Measurements from ENCODE around the gene CCL3.

DNA sequence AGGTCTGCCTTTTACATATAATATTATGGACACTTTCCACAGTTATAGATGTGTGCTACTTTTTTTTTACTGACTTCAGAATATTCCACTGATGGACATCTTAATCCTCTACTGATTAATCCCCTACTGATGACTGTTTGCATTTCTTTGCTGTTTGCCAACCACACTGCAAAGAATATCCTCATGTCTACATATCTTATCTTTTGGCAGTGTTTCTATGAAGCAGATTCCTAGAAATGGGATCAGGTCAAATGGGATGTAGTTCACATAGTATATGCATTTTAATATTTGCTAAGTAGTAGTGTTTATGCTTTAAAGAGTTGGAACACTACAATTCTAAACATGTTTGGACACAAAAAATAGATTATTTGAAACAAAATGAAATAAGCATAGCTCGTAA lies 3.2 kb downstream of the CCL3 start:
- TF ChIP-seq, protein P1, sequence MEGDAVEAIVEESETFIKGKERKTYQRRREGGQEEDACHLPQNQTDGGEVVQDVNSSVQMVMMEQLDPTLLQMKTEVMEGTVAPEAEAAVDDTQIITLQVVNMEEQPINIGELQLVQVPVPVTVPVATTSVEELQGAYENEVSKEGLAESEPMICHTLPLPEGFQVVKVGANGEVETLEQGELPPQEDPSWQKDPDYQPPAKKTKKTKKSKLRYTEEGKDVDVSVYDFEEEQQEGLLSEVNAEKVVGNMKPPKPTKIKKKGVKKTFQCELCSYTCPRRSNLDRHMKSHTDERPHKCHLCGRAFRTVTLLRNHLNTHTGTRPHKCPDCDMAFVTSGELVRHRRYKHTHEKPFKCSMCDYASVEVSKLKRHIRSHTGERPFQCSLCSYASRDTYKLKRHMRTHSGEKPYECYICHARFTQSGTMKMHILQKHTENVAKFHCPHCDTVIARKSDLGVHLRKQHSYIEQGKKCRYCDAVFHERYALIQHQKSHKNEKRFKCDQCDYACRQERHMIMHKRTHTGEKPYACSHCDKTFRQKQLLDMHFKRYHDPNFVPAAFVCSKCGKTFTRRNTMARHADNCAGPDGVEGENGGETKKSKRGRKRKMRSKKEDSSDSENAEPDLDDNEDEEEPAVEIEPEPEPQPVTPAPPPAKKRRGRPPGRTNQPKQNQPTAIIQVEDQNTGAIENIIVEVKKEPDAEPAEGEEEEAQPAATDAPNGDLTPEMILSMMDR (IDR thresholded peaks at IDR 0.05) = no peak
- TF ChIP-seq POLR2A (IDR thresholded peaks at IDR 0.05) = no peak
